ENCODE measurements around the gene AFDN. TPM values are rescaled to one million over a fixed set of nuclear protein-coding genes. Genes with fewer than 3 reads are reported as not detected.

The AFDN gene
- total RNA-seq, 1 experiment from 2014 or later: 182 TPM

- TF ChIP-seq ZNF281 (CRISPR knock-in tag; IDR thresholded peaks at IDR 0.05) (no peak), ATF1 (CRISPR knock-in tag; IDR thresholded peaks at IDR 0.05) (no peak), SMAD3 (CRISPR knock-in tag; IDR thresholded peaks at IDR 0.05; ENCODE audit: borderline replicate concordance) (no peak)
- TF ChIP-seq, protein P1, sequence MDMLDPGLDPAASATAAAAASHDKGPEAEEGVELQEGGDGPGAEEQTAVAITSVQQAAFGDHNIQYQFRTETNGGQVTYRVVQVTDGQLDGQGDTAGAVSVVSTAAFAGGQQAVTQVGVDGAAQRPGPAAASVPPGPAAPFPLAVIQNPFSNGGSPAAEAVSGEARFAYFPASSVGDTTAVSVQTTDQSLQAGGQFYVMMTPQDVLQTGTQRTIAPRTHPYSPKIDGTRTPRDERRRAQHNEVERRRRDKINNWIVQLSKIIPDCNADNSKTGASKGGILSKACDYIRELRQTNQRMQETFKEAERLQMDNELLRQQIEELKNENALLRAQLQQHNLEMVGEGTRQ (CRISPR knock-in tag; IDR thresholded peaks at IDR 0.05): no peak
These were observed 24.1 kb downstream of the AFDN start (continued) for GRCh38 chr6:167850782-167851181.

DNA sequence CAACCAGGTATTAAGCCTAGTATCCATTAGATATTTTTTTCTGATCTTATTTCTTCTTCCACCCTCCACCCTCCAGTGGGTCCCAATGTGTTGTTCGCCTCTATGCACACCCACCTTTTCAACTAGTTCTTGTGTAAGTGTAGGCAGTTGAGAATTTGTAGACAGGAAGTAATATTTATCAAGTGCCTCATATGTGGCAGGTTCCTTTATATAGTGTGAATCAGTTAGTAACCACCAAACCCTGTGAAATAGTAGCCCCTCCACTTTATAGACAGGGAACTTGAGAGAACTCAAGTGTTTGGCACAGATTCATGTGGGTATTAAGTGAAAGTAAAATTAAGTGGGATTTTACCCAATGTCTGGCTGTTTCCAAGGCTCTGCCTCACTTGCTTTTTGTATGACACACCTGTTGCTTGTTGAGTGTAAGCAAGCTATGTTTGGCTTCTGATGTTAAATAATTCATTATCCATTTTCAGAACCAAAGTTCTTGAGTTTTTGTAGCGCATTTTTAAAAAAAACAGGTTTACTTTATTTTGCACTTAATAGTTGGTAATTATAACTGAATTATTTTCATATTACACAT lies 24.8 kb downstream of the AFDN start:
- DNase-seq (ENCODE audit: low spot score) (no peak), ATAC-seq (no peak)
- Mint-ChIP-seq H3K27me3 (ENCODE audit: low read depth) (no peaks in the 10 kb centered on the region), H3K4me3 (no peak overlapping the region), H3K36me3 (no peaks in the 10 kb centered on the region), H3K27ac (peak overlapping the region; percentile 100), H3K9me3 (no peaks in the 10 kb centered on the region), H3K4me1 (peaks cover 85% of the 10 kb centered on the region)
- POLR2A ChIA-PET: no interaction called here
- CTCF ChIA-PET: interaction anchor here (1.0 kb wide), 1 partner anchor 9 kb away, joined by 6 read pairs; no protein-coding TSS in a partner anchor
- TF ChIP-seq HMGA2 (CRISPR knock-in tag; IDR thresholded peaks at IDR 0.05): no peak
- TF ChIP-seq NR1H2 (CRISPR knock-in tag; IDR thresholded peaks at IDR 0.05): no peak
- no peak for TF ChIP-seq ZMAT4 (CRISPR knock-in tag; IDR thresholded peaks at IDR 0.05)
- no peak for TF ChIP-seq FOXP4 (CRISPR knock-in tag; IDR thresholded peaks at IDR 0.05)
- no peak for TF ChIP-seq IRF1 (CRISPR knock-in tag; IDR thresholded peaks at IDR 0.05)
- TF ChIP-seq OVOL2 (CRISPR knock-in tag; IDR thresholded peaks at IDR 0.05; ENCODE audit: borderline replicate concordance): no peak
- TF ChIP-seq ZNF263 (CRISPR knock-in tag; IDR thresholded peaks at IDR 0.05; ENCODE audit: low read depth): no peak
- TF ChIP-seq, protein P2, sequence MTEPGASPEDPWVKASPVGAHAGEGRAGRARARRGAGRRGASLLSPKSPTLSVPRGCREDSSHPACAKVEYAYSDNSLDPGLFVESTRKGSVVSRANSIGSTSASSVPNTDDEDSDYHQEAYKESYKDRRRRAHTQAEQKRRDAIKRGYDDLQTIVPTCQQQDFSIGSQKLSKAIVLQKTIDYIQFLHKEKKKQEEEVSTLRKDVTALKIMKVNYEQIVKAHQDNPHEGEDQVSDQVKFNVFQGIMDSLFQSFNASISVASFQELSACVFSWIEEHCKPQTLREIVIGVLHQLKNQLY (CRISPR knock-in tag; IDR thresholded peaks at IDR 0.05): no peak
- TF ChIP-seq, protein P3, sequence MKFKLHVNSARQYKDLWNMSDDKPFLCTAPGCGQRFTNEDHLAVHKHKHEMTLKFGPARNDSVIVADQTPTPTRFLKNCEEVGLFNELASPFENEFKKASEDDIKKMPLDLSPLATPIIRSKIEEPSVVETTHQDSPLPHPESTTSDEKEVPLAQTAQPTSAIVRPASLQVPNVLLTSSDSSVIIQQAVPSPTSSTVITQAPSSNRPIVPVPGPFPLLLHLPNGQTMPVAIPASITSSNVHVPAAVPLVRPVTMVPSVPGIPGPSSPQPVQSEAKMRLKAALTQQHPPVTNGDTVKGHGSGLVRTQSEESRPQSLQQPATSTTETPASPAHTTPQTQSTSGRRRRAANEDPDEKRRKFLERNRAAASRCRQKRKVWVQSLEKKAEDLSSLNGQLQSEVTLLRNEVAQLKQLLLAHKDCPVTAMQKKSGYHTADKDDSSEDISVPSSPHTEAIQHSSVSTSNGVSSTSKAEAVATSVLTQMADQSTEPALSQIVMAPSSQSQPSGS (CRISPR knock-in tag; IDR thresholded peaks at IDR 0.05; ENCODE audit: borderline replicate concordance, low read depth): no peak
- TF ChIP-seq, protein P4, sequence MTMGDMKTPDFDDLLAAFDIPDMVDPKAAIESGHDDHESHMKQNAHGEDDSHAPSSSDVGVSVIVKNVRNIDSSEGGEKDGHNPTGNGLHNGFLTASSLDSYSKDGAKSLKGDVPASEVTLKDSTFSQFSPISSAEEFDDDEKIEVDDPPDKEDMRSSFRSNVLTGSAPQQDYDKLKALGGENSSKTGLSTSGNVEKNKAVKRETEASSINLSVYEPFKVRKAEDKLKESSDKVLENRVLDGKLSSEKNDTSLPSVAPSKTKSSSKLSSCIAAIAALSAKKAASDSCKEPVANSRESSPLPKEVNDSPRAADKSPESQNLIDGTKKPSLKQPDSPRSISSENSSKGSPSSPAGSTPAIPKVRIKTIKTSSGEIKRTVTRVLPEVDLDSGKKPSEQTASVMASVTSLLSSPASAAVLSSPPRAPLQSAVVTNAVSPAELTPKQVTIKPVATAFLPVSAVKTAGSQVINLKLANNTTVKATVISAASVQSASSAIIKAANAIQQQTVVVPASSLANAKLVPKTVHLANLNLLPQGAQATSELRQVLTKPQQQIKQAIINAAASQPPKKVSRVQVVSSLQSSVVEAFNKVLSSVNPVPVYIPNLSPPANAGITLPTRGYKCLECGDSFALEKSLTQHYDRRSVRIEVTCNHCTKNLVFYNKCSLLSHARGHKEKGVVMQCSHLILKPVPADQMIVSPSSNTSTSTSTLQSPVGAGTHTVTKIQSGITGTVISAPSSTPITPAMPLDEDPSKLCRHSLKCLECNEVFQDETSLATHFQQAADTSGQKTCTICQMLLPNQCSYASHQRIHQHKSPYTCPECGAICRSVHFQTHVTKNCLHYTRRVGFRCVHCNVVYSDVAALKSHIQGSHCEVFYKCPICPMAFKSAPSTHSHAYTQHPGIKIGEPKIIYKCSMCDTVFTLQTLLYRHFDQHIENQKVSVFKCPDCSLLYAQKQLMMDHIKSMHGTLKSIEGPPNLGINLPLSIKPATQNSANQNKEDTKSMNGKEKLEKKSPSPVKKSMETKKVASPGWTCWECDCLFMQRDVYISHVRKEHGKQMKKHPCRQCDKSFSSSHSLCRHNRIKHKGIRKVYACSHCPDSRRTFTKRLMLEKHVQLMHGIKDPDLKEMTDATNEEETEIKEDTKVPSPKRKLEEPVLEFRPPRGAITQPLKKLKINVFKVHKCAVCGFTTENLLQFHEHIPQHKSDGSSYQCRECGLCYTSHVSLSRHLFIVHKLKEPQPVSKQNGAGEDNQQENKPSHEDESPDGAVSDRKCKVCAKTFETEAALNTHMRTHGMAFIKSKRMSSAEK (CRISPR knock-in tag; IDR thresholded peaks at IDR 0.05; ENCODE audit: borderline replicate concordance): no peak
- TF ChIP-seq, protein P5, sequence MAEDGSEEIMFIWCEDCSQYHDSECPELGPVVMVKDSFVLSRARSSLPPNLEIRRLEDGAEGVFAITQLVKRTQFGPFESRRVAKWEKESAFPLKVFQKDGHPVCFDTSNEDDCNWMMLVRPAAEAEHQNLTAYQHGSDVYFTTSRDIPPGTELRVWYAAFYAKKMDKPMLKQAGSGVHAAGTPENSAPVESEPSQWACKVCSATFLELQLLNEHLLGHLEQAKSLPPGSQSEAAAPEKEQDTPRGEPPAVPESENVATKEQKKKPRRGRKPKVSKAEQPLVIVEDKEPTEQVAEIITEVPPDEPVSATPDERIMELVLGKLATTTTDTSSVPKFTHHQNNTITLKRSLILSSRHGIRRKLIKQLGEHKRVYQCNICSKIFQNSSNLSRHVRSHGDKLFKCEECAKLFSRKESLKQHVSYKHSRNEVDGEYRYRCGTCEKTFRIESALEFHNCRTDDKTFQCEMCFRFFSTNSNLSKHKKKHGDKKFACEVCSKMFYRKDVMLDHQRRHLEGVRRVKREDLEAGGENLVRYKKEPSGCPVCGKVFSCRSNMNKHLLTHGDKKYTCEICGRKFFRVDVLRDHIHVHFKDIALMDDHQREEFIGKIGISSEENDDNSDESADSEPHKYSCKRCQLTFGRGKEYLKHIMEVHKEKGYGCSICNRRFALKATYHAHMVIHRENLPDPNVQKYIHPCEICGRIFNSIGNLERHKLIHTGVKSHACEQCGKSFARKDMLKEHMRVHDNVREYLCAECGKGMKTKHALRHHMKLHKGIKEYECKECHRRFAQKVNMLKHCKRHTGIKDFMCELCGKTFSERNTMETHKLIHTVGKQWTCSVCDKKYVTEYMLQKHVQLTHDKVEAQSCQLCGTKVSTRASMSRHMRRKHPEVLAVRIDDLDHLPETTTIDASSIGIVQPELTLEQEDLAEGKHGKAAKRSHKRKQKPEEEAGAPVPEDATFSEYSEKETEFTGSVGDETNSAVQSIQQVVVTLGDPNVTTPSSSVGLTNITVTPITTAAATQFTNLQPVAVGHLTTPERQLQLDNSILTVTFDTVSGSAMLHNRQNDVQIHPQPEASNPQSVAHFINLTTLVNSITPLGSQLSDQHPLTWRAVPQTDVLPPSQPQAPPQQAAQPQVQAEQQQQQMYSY (CRISPR knock-in tag; IDR thresholded peaks at IDR 0.05): no peak
- no peak for TF ChIP-seq NR2C2 (CRISPR knock-in tag; IDR thresholded peaks at IDR 0.05)
- no peak for TF ChIP-seq FOXJ3 (CRISPR knock-in tag; IDR thresholded peaks at IDR 0.05; ENCODE audit: borderline replicate concordance)
